GM12878 (cell line): Measurements from ENCODE around the gene MRC2. TPM values are rescaled to one million over a fixed set of nuclear protein-coding genes. Genes with fewer than 3 reads are reported as not detected.

ENCODE experiments used
- ATAC-seq: fragments of 200-7000 bp; cut with Tn5 transposase; 3 replicates; pipeline ENCODE4 v1.9.1; 2020; ENCODE audit warnings: mild to moderate bottlenecking, moderate library complexity
- BruUV-seq: library from RNA; stranded (reverse); fragments of 400-500 nt; replicated peaks from 2 replicates; lab custom pipeline; 2021; lab: Mats Ljungman, UMichigan
- CTCF ChIA-PET: fragments of 300-600 bp; sonication (Branson Sonifier 250); formaldehyde crosslinking; extraction: SDS; loops from one replicate; lab custom pipeline; 2021; ENCODE audit warnings: inconsistent platforms; lab: Yijun Ruan, JAX
- POLR2A ChIA-PET: fragments of 350-600 bp; formaldehyde crosslinking; extraction: SDS; loops from one replicate; lab custom pipeline; 2021; ENCODE audit warnings: inconsistent platforms; lab: Charles Lee
- RAD21 ChIA-PET: fragments of 300-600 bp; sonication (Branson Sonifier 250); formaldehyde crosslinking; loops from one replicate; lab custom pipeline; 2023; ENCODE audit warnings: antibody characterized with exemption; ENCODE audit not compliant: unreplicated experiment; lab: Charles Lee
- SMC1A ChIA-PET: fragments of 300-600 bp; sonication (Branson Sonifier 250); formaldehyde crosslinking; loops from one replicate; lab custom pipeline; 2023; ENCODE audit not compliant: unreplicated experiment, uncharacterized antibody; lab: Charles Lee
- DNase-seq: peaks from one replicate; pipeline ENCODE4 v3.0.0-alpha.2; 2011; ENCODE audit warnings: low read depth, low spot score
- FAIRE-seq: peaks from 3 replicates; lab custom pipeline; 2011; peaks lifted over from hg19 to GRCh38; lab: Jason Lieb, UNC
- H2AFZ ChIP-seq: 2 replicates; pipeline ENCODE4 v1.6.0; 2011; ENCODE audit warnings: low read depth, low read length, control low read depth; ENCODE audit not compliant: control insufficient read depth
- H3K27ac ChIP-seq: 2 replicates; pipeline ENCODE4 v1.5.1; 2011; ENCODE audit warnings: control low read depth; ENCODE audit not compliant: control insufficient read depth, insufficient read depth
- H3K27me3 ChIP-seq, 2 experiments: replicated peaks in 1 of 2; 2 replicates each; pipeline versions ENCODE4 v1.6.0 to v1.6.1; 2011; ENCODE audit warnings: low read length in 1 of 2; ENCODE audit not compliant: control insufficient read depth in 2 of 2, insufficient read depth in 2 of 2
- H3K36me3 ChIP-seq, 2 experiments: 2 replicates each; pipeline ENCODE4 v1.5.1; 2011; ENCODE audit warnings: low read length in 1 of 2; ENCODE audit not compliant: control insufficient read depth in 2 of 2, insufficient read depth in 2 of 2
- H3K4me1 ChIP-seq: 2 replicates; pipeline ENCODE4 v1.6.1; 2011; ENCODE audit warnings: mild to moderate bottlenecking, low read length, moderate library complexity, mixed read lengths; ENCODE audit not compliant: control insufficient read depth, insufficient read depth
- H3K4me2 ChIP-seq: 2 replicates; pipeline ENCODE4 v1.6.0; 2011; ENCODE audit warnings: control low read depth; ENCODE audit not compliant: control insufficient read depth, insufficient read depth
- H3K4me3 ChIP-seq: fragments of 200-600 bp; sonication (generic); 2 replicates; pipeline ENCODE4 v1.5.1; 2016
- H3K79me2 ChIP-seq: 2 replicates; pipeline ENCODE4 v1.6.0; 2011; ENCODE audit warnings: low read length; ENCODE audit not compliant: control insufficient read depth, insufficient read depth
- H3K9ac ChIP-seq: 2 replicates; pipeline ENCODE4 v1.8.0; 2011; ENCODE audit warnings: low read length, control low read depth, mixed read lengths; ENCODE audit not compliant: control insufficient read depth, insufficient read depth
- H3K9me3 ChIP-seq: replicated peaks from 3 replicates; pipeline ENCODE4 v1.5.1; 2011; ENCODE audit warnings: mild to moderate bottlenecking, low read length; ENCODE audit not compliant: control insufficient read depth, insufficient read depth
- H4K20me1 ChIP-seq: 2 replicates; pipeline ENCODE4 v1.6.0; 2011; ENCODE audit not compliant: control insufficient read depth, insufficient read depth
- ATF7 ChIP-seq: fragments of 450-650 bp; IDR thresholded peaks from 2 replicates; pipeline ENCODE4 v1.6.1; 2016; ENCODE audit warnings: low read depth, mild to moderate bottlenecking
- BMI1 ChIP-seq: fragments of 450-650 bp; IDR thresholded peaks from 2 replicates; pipeline ENCODE4 v1.6.1; 2016; ENCODE audit warnings: mild to moderate bottlenecking, moderate library complexity, borderline replicate concordance
- CHD2 ChIP-seq: IDR thresholded peaks from 2 replicates; pipeline ENCODE4 v1.6.1; 2011; ENCODE audit warnings: low read depth, low read length, improper control_type of control experiment, borderline replicate concordance
- WGBS: methylation state at CpG from one replicate; pipeline ENCODE4 v1.1.6; 2016; ENCODE audit warnings: low lambda C conversion rate; ENCODE audit not compliant: insufficient replicate concordance, insufficient coverage; ENCODE audit errors: missing lambda C conversion rate; 5-methylcytosine and 5-hydroxymethylcytosine counted together
- in situ Hi-C: fragments of 300-500 bp; cut with MboI; formaldehyde crosslinking; loops from 9 replicates; pipeline ENCODE4 v1.14.3; 2018; ENCODE audit warnings: mixed read lengths
- intact Hi-C: fragments of 100-400 bp; cut with micrococcal nuclease; formaldehyde crosslinking; loops from one replicate; pipeline ENCODE4 v1.14.2; 2022; ENCODE audit not compliant: unreplicated experiment
- polyA plus RNA-seq, 11 experiments: library from polyadenylated mRNA; depleted of rRNA in 4 of 11; unstranded in 6 of 11; stranded (reverse) in 5 of 11; fragments of >200 nt; fragmentation: Nextera tagmentation in 4 of 11; fragmentation: Illumina TruSeq in 1 of 11; extraction: Ambion mirVana in 4 of 11; extraction: Trizol in 1 of 11; gene quantifications; 1 replicate in 1 of 11; 2 replicates in 10 of 11; pipeline versions ENCODE4 v1.2.1 to v1.2.3, GENCODE V29; 2011 to 2016; ENCODE audit warnings: inconsistent platforms in 2 of 11, missing spikeins in 2 of 11, low read depth in 1 of 11
- total RNA-seq, 4 experiments: library from RNA; depleted of rRNA in 3 of 4; stranded (reverse); fragments of >200 nt in 3 of 4; fragmentation: Illumina TruSeq in 1 of 4; extraction: Trizol in 1 of 4; gene quantifications; 2 replicates each; pipeline versions ENCODE4 v1.2.1 to v1.2.3, GENCODE V29; 2013 to 2021
- TF ChIP-seq, protein P1 (sequence below): fragments of 450-650 bp; IDR thresholded peaks from 2 replicates; pipeline ENCODE4 v1.6.1; 2017; ENCODE audit warnings: mild to moderate bottlenecking, low read depth, inconsistent platforms; ENCODE audit not compliant: poor library complexity, severe bottlenecking
- TF ChIP-seq, protein P2 (sequence below): IDR thresholded peaks from 2 replicates; pipeline ENCODE4 v1.6.1; 2011; ENCODE audit warnings: borderline replicate concordance, low read depth, mild to moderate bottlenecking, moderate library complexity, low read length; ENCODE audit not compliant: insufficient read depth, poor library complexity, severe bottlenecking
- TF ChIP-seq, protein P3 (sequence below): IDR thresholded peaks from 2 replicates; pipeline ENCODE4 v1.6.1; 2011; ENCODE audit warnings: borderline replicate concordance, low read depth, mild to moderate bottlenecking, moderate library complexity, mixed read lengths, low read length; ENCODE audit not compliant: insufficient read depth; ENCODE audit errors: extremely low read length
- TF ChIP-seq, protein P4 (sequence below), 3 experiments: IDR thresholded peaks in 2 of 3; conservative IDR thresholded peaks in 1 of 3; 2 replicates each; pipeline ENCODE4 v1.5.1; 2011; ENCODE audit warnings: low read depth in 3 of 3, low read length in 3 of 3, mild to moderate bottlenecking in 3 of 3, control low read depth in 2 of 3, moderate library complexity in 2 of 3, inconsistent platforms in 1 of 3, mixed read lengths in 1 of 3; ENCODE audit not compliant: control insufficient read depth in 2 of 3, insufficient read depth in 1 of 3; ENCODE audit errors: extremely low read depth in 1 of 3
- TF ChIP-seq, protein P5 (sequence below): fragments of 450-650 bp; formaldehyde crosslinking; IDR thresholded peaks from 2 replicates; pipeline ENCODE4 v1.4.0; 2022; ENCODE audit warnings: mild to moderate bottlenecking, moderate library complexity

The MRC2 gene
- total and polyA plus RNA-seq, 10 of the 15 experiments (the other 5 are each of a cell fraction or from before 2014, with no cell fraction given), result 0.04 to 0.96 (median 0.30) TPM; not detected in 1

DNA sequence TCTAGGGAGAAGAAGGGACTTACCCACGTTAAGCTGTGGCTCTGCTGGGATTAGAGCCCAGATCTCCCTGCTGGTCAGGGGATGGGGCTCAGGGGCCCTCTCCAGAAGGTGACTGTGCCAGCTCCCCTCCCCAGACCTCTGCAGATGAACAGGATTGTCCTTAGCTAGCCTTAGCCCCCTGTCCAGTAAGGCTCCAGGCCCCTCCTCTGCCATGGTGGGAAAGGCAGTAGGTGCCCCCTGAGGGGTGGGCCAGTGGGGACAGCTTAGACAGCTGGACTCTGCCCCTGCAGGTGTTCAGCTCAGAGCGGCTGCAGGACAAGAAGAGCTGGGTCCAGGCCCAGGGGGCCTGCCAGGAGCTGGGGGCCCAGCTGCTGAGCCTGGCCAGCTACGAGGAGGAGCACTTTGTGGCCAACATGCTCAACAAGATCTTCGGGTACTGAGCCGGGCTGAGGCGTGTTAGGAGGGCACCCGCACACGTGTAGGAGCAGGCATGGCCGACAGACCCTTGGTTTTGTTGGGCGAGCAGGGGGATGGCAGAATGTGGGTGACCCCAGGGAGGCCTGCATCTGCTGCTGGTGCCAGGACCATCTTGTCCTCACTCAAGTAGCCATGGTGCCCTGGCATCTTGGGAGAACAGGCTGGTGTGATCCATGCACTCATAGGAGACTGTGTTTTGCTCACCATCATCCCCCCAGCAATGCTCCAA lies 50.9 kb downstream of the MRC2 start:
- Histone ChIP-seq H3K4me3 (no peak overlapping the region), H3K9me3 (no peaks in the 10 kb centered on the region), H2AFZ (no peak overlapping the region), H3K4me1 (no peaks in the 10 kb centered on the region), H3K27ac (no peak overlapping the region), H4K20me1 (no peaks in the 10 kb centered on the region), H3K9ac (no peak overlapping the region), H3K36me3 (no peaks in the 10 kb centered on the region), H3K27me3 (no peaks in the 10 kb centered on the region), H3K79me2 (no peaks in the 10 kb centered on the region), H3K4me2 (no peak overlapping the region)
- no peak for ATAC-seq
- WGBS, result 64% methylated on average over 10 of the region's 10 CpGs
- ChIA-PET RAD21 (no interaction called here), POLR2A (no interaction called here), CTCF (no interaction called here), SMC1A (no interaction called here)
- intact Hi-C loops (no loop called here), in situ Hi-C loops (no loop called here)
- FAIRE-seq, result no peak
- no peak for DNase-seq
- BruUV-seq, result no TSS peak
- TF ChIP-seq, protein P1, sequence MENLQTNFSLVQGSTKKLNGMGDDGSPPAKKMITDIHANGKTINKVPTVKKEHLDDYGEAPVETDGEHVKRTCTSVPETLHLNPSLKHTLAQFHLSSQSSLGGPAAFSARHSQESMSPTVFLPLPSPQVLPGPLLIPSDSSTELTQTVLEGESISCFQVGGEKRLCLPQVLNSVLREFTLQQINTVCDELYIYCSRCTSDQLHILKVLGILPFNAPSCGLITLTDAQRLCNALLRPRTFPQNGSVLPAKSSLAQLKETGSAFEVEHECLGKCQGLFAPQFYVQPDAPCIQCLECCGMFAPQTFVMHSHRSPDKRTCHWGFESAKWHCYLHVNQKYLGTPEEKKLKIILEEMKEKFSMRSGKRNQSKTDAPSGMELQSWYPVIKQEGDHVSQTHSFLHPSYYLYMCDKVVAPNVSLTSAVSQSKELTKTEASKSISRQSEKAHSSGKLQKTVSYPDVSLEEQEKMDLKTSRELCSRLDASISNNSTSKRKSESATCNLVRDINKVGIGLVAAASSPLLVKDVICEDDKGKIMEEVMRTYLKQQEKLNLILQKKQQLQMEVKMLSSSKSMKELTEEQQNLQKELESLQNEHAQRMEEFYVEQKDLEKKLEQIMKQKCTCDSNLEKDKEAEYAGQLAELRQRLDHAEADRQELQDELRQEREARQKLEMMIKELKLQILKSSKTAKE, result no peak
- TF ChIP-seq, protein P2, sequence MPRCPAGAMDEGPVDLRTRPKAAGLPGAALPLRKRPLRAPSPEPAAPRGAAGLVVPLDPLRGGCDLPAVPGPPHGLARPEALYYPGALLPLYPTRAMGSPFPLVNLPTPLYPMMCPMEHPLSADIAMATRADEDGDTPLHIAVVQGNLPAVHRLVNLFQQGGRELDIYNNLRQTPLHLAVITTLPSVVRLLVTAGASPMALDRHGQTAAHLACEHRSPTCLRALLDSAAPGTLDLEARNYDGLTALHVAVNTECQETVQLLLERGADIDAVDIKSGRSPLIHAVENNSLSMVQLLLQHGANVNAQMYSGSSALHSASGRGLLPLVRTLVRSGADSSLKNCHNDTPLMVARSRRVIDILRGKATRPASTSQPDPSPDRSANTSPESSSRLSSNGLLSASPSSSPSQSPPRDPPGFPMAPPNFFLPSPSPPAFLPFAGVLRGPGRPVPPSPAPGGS, result no peak
- TF ChIP-seq, protein P3, sequence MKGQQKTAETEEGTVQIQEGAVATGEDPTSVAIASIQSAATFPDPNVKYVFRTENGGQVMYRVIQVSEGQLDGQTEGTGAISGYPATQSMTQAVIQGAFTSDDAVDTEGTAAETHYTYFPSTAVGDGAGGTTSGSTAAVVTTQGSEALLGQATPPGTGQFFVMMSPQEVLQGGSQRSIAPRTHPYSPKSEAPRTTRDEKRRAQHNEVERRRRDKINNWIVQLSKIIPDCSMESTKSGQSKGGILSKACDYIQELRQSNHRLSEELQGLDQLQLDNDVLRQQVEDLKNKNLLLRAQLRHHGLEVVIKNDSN, result no peak
- TF ChIP-seq, protein P4, sequence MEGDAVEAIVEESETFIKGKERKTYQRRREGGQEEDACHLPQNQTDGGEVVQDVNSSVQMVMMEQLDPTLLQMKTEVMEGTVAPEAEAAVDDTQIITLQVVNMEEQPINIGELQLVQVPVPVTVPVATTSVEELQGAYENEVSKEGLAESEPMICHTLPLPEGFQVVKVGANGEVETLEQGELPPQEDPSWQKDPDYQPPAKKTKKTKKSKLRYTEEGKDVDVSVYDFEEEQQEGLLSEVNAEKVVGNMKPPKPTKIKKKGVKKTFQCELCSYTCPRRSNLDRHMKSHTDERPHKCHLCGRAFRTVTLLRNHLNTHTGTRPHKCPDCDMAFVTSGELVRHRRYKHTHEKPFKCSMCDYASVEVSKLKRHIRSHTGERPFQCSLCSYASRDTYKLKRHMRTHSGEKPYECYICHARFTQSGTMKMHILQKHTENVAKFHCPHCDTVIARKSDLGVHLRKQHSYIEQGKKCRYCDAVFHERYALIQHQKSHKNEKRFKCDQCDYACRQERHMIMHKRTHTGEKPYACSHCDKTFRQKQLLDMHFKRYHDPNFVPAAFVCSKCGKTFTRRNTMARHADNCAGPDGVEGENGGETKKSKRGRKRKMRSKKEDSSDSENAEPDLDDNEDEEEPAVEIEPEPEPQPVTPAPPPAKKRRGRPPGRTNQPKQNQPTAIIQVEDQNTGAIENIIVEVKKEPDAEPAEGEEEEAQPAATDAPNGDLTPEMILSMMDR (IDR thresholded peaks at IDR 0.05 in 2 of 3, conservative IDR thresholded peaks at IDR 0.05 in 1 of 3; ENCODE audit: control insufficient read depth in 2 of 3, extremely low read depth in 1 of 3, insufficient read depth in 1 of 3, low read depth in 3 of 3, low read length in 3 of 3), result no peak
- TF ChIP-seq, protein P5, sequence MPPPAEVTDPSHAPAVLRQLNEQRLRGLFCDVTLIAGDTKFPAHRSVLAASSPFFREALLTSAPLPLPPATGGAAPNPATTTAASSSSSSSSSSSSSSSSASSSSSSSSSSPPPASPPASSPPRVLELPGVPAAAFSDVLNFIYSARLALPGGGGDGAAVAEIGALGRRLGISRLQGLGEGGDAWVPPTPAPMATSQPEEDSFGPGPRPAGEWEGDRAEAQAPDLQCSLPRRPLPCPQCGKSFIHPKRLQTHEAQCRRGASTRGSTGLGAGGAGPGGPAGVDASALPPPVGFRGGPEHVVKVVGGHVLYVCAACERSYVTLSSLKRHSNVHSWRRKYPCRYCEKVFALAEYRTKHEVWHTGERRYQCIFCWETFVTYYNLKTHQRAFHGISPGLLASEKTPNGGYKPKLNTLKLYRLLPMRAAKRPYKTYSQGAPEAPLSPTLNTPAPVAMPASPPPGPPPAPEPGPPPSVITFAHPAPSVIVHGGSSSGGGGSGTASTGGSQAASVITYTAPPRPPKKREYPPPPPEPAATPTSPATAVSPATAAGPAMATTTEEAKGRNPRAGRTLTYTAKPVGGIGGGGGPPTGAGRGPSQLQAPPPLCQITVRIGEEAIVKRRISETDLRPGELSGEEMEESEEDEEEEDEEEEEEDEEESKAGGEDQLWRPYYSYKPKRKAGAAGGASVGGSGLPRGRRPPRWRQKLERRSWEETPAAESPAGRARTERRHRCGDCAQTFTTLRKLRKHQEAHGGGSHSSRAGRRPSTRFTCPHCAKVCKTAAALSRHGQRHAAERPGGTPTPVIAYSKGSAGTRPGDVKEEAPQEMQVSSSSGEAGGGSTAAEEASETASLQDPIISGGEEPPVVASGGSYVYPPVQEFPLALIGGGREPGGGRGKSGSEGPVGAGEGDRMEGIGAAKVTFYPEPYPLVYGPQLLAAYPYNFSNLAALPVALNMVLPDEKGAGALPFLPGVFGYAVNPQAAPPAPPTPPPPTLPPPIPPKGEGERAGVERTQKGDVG (CRISPR knock-in tag), result no peak
- TF ChIP-seq CHD2 (no peak), BMI1 (no peak), ATF7 (no peak)
